WTC11 (cell line): Measurements from ENCODE around the gene NFIA.

Source experiments
- ATF3 ChIP-seq: sonication (generic); formaldehyde crosslinking; conservative IDR thresholded peaks from 2 replicates; pipeline ENCODE4 v1.8.1; 2022; ENCODE audit warnings: mild to moderate bottlenecking, missing genetic modification reagents
- ATF6 ChIP-seq: sonication (generic); formaldehyde crosslinking; IDR thresholded peaks from 2 replicates; pipeline ENCODE4 v1.8.1; 2023; ENCODE audit warnings: mild to moderate bottlenecking, missing genetic modification reagents
- CTCF ChIP-seq: fragments of 200-600 bp; IDR thresholded peaks from 2 replicates; pipeline ENCODE4 v1.8.0; 2022; ENCODE audit warnings: antibody characterized with exemption
- MLX ChIP-seq: sonication (generic); formaldehyde crosslinking; IDR thresholded peaks from 2 replicates; pipeline ENCODE4 v1.8.1; 2023; ENCODE audit warnings: mild to moderate bottlenecking, missing genetic modification reagents, moderate library complexity
- PRRX2 ChIP-seq: fragments of 250-450 bp; sonication (Bioruptor Pico); IDR thresholded peaks from 2 replicates; pipeline ENCODE4 v1.8.0; 2021; ENCODE audit warnings: mild to moderate bottlenecking
- SP1 ChIP-seq: sonication (generic); formaldehyde crosslinking; conservative IDR thresholded peaks from 2 replicates; pipeline ENCODE4 v1.8.1; 2022; ENCODE audit warnings: missing genetic modification reagents
- TCF7 ChIP-seq: sonication (generic); formaldehyde crosslinking; IDR thresholded peaks from 2 replicates; pipeline ENCODE4 v1.8.0; 2022; ENCODE audit warnings: mild to moderate bottlenecking, low read depth, missing genetic modification reagents, moderate library complexity
- USF2 ChIP-seq: sonication (generic); formaldehyde crosslinking; IDR thresholded peaks from 2 replicates; pipeline ENCODE4 v1.8.1; 2023; ENCODE audit warnings: mild to moderate bottlenecking, missing genetic modification reagents, moderate library complexity
- ZBTB21 ChIP-seq: sonication (generic); formaldehyde crosslinking; IDR thresholded peaks from 2 replicates; pipeline ENCODE4 v1.8.1; 2023; ENCODE audit warnings: mild to moderate bottlenecking, missing genetic modification reagents, borderline replicate concordance
- ZBTB43 ChIP-seq: sonication (generic); formaldehyde crosslinking; IDR thresholded peaks from 2 replicates; pipeline ENCODE4 v1.8.1; 2023; ENCODE audit warnings: mild to moderate bottlenecking, missing genetic modification reagents
- ZNF121 ChIP-seq: sonication (generic); formaldehyde crosslinking; IDR thresholded peaks from 2 replicates; pipeline ENCODE4 v1.8.0; 2023; ENCODE audit warnings: missing genetic modification reagents
- ZNF232 ChIP-seq: sonication (generic); formaldehyde crosslinking; IDR thresholded peaks from 2 replicates; pipeline ENCODE4 v1.8.0; 2022; ENCODE audit warnings: mild to moderate bottlenecking, missing genetic modification reagents

GRCh38 chr1:61204528-61204927, 122.2 kb downstream of the NFIA start:
- TF ChIP-seq PRRX2 (CRISPR knock-in tag) (no peak), CTCF (no peak), ZBTB43 (CRISPR knock-in tag) (no peak), USF2 (CRISPR knock-in tag) (no peak), ATF3 (CRISPR knock-in tag) (no peak), TCF7 (no peak), ZNF121 (CRISPR knock-in tag) (no peak), ATF6 (CRISPR knock-in tag) (no peak), MLX (no peak), SP1 (CRISPR knock-in tag) (no peak), ZBTB21 (no peak), ZNF232 (no peak)
